Measurements from ENCODE around the gene TRMO.
"Not testable (repeated sequence)": the region's sequence is repeated elsewhere in the genome, so short reads cannot be mapped to it uniquely, and the experiment has no call there.

The TRMO gene

GRCh38 chr9:97921959-97922724 lies at the start of gene TRMO:
Gene TRMO (minus strand): TSS chr9:97922500. CDS start chr9:97922493, 7 bp downstream.
- peak; percentile 89 for DNase-seq

DNA sequence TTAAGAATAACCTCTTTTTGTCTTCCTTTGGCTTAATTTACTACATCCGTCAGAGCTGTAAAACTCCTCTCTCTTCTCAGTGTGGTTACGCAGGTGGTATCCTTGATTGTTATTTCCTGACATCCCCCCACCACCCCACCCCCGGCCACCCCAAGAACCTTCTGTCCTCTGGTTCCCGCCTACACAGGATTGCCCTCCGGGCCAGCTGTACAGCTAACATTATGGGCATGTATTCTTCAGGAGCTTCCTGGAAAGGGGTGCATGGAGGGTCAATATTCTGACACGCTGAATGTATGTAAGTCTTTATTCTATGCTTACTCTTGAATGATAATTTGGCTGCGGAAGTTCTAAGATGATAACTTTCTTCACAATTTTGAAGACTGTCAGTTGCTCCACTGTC lies 47.9 kb upstream of the TRMO start:
- DNase-seq: no peak

GRCh38 chr9:97969014-97969413 lies 46.7 kb upstream of the TRMO start:
- DNase-seq: no peak

- no peak for DNase-seq
These were observed 44.2 kb upstream of the TRMO start for GRCh38 chr9:97966493-97966892.

- DNase-seq: no peak
These were observed 42.6 kb upstream of the TRMO start for GRCh38 chr9:97964901-97965300.

DNA sequence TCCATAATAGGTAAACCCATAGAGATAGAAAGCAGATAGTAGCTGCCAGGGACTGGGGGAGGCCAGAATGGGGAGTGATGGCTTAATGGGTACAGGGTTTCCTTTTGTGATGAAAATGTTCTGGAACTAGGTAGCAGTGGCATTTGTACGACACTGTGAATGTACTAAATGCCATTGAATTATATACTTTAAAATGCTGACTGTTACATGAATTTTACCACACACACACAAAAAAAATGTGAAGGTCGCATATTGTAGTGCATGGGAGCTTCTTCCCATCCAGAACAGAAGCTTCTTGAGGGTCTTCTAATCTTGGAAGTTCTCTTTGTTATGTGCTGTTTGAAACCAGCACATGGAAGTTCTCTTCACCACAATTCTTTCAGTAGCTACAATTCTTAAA lies 40.9 kb upstream of the TRMO start:
- DNase-seq: no peak

GRCh38 chr9:97962575-97962974 lies 40.3 kb upstream of the TRMO start:
- DNase-seq: no peak

- no peak for DNase-seq
These were observed 39.8 kb upstream of the TRMO start for GRCh38 chr9:97962136-97962535.

- DNase-seq: no peak
These were observed 39.1 kb upstream of the TRMO start for GRCh38 chr9:97961361-97961760.

- DNase-seq: not testable (repeated sequence)
These were observed 38.5 kb upstream of the TRMO start for GRCh38 chr9:97960678-97961328.

DNA sequence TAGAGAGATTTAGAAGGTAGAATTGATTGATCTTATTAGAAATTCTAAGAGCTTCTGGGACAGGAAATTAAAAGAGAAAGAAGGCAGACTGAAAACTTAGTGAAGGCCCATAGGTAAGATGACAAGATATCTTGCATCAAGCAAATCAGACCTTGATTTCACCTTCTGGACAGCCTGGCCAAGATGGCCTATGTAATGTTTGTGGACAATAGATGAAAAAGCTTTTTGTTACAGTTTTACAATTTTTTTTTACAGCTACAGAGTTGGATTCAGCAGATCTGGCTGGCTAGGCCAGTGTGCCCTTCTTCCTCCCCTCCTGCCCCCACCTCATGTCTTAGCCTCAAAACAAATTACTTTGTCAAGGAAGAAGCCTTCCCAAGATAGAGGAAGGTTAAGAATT lies 37.3 kb upstream of the TRMO start:
- DNase-seq: no peak

GRCh38 chr9:97958812-97959511 lies 36.7 kb upstream of the TRMO start:
- no peak for DNase-seq

DNA sequence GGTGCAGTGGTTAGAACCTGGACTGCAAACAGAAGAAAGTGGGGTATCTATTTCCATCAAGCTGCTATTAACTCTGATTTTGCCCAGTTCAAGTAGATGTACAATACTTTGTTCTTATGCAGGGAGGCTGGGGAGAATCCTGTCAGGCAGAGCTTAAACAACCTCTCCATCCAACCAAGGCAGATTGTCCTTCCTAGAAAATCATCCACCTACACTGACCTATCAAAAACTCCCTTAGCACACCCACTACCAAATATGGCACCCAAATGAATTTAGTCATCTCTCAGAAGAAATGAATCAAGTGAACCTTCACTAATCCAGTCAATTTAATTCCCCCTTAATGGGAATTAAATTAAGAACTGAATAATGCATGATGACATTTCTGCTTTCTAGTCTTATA lies 34.0 kb upstream of the TRMO start:
- DNase-seq: no peak

DNA sequence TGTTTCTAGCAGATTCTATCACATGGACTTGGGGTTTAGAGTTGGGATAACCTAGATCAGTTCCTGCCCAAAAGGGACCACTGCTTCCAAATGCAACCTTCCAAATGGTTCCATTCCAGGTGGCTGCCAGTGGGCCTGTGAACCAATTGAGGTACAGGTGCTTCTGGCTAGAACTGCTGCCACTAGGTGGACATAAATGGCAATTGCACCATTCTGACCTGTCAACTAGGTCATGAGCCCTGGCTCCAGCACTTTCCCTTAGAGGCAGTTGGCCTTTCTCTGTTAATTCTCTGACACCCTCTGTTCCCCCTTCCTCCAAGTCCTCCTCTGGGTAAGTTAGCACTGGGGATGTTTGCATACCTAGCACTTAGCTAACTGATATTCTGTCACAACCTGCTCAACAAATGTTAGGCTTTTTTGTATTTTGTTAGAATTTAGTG lies 32.3 kb upstream of the TRMO start:
- DNase-seq: no peak

DNA sequence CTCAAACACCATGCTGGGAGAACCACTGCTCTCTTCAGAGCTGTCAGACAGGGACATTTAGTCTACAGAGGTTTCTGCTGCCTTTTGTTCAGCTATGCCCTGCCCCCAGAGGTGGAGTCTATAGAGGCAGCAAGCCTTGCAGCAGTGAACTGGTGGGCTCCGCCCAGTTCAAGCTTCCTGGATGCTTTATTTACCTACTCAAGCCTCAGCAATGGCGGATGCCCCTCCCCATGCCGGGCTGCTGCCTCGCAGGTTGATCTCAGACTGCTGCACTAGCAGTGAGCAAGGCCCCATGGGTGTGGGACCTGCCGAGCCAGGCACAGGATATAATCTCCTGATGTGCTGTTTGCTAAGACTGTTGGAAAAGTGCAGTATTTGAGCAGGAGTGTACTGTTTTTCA lies 28.6 kb upstream of the TRMO start:
- not testable (repeated sequence) for DNase-seq

DNA sequence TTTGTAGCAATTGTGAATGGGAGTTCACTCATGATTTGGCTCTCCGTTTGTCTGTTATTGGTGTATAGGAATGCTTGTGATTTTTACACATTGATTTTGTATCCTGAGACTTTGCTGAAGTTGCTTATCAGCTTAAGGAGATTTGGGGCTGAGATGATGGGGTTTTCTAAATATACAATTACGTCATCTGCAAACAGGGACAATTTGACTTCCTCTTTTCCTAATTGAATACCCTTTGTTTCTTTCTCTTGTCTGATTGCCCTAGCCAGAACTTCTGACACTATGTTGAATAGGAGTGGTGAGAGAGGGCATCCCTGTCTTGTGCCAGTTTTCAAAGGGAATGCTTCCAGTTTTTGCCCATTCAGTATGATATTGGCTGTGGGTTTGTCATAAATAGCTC lies 24.8 kb upstream of the TRMO start:
- not testable (repeated sequence) for DNase-seq

DNA sequence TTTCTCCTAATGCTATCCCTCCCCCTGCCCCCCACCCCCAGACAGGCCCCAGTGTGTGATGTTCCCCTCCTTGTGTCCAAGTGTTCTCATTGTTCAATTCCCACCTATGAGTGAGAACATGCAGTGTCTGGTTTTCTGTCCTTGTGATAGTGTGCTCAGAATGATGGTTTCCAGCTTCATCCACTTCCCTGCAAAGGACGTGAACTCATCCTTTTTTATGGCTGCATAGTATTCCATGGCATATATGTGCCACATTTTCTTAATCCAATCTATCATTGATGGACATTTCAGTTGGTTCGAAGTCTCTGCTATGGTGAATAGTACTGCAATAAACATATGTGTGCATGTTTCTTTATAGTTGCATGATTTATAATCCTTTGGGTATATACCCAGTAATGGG lies 23.2 kb upstream of the TRMO start:
- not testable (repeated sequence) for DNase-seq

GRCh38 chr9:97944612-97945011 lies 22.3 kb upstream of the TRMO start:
- no peak for DNase-seq

GRCh38 chr9:97943308-97943855 lies 21.1 kb upstream of the TRMO start:
- DNase-seq: no peak

DNA sequence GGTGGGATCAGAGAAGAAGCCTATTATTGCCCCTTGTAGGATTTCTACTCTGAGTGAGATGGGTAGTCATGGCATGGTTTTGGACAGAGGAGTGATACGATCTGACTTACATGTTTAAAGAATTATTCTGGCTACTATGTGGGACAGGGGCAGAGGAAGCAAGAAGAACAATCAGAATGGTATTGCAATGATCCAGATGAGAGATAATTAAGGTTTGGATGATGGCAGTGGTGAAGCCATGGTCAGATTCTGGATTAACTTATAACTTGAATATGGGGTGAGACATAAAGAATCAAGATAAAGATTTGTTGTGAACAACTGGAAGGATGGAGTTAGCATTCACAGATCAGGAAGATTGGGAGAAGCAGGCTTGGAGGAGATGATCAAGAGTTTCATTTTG lies 19.0 kb upstream of the TRMO start:
- no peak for DNase-seq

- no peak for DNase-seq
These were observed 18.4 kb upstream of the TRMO start for GRCh38 chr9:97940741-97941140.

DNA sequence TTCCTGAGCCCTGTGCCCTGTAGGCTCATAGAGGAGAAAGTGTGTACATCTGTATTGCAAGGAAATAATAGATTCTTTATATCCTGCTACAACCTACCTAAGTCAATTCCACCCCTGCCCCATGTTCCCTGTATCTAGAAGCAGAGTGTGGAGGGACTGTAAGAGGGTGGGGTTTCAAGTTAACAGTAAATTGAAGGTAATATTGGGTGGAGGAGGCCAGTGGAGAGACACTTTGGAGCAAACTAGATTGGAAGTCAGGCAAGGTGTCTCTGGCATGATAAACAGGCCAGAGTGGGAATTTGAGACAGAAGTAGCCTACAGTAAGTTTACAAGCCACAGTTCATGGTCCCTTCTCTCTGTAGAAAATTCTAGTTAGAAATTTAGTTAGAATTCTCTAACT lies 17.9 kb upstream of the TRMO start:
- no peak for DNase-seq

DNA sequence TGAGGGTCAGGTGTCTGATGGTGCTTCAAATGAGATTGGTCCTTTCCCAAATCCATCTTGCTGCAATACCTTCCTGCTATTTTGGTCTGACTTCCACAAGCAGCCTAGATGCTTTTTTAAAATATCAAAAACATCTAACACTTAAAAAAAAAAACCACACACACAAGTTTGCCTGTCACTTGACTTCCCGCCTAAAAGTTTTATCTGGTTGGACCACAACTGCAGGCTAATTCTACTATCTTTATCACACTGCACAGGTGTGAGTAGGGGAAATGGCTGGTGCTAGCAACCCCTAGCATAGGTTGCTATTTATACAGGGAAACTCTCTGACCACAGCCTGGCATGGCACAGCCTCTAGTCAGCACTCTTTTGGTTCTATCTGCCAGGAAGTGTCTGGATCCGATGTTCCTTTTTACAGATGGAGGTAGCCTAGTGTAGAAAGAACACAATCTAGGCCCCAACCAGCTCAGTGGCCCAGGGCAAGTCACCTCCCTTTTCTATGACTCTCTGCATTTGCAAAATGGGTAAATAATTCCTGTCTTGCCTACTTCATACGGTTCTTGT lies 15.9 kb upstream of the TRMO start, which contains the start of gene HEMGN:
Gene HEMGN, minus strand, starts transcription at position 92 of the 564 bp plus-strand sequence. Its CDS starts 36 bp downstream, at position 56.
- no peak for DNase-seq
